Memory B cell (primary cell): ENCODE measurements around the gene CYP4A22.
"Not testable (repeated sequence)": the region's sequence is repeated elsewhere in the genome, so short reads cannot be mapped to it uniquely, and the experiment has no call there.

Source experiments
- ATAC-seq: fragments of 150-1000 bp; cut with Tn5 transposase; 2 replicates; pipeline ENCODE4 v1.10.0; 2021; ENCODE audit warnings: low read depth, mild to moderate bottlenecking, moderate library complexity
- DNase-seq, 2 donors: peaks; one replicate each; pipeline ENCODE4 v3.0.0; 2022; ENCODE audit warnings: low spot score in 2 of 2
- H3K27ac Mint-ChIP-seq: one replicate; pipeline ENCODE4 v1.8.0; 2022; ENCODE audit warnings: mild to moderate bottlenecking, moderate library complexity, mixed read lengths
- H3K27me3 Mint-ChIP-seq: one replicate; pipeline ENCODE4 v1.8.0; 2022; ENCODE audit warnings: mixed read lengths
- H3K36me3 Mint-ChIP-seq: one replicate; pipeline ENCODE4 v1.8.0; 2022; ENCODE audit warnings: mild to moderate bottlenecking, mixed read lengths
- H3K4me1 Mint-ChIP-seq: one replicate; pipeline ENCODE4 v1.8.0; 2022; ENCODE audit warnings: mixed read lengths
- H3K4me3 Mint-ChIP-seq: one replicate; pipeline ENCODE4 v1.8.0; 2022; ENCODE audit warnings: mild to moderate bottlenecking, moderate library complexity, mixed read lengths
- H3K9me3 Mint-ChIP-seq: one replicate; pipeline ENCODE4 v1.8.0; 2022; ENCODE audit warnings: mixed read lengths

Gene CYP4A22

GRCh38 chr1:47184822-47185677, 47.8 kb downstream of the CYP4A22 start:
- DNase-seq = no peak
- H3K27me3 Mint-ChIP-seq = peaks cover 24% of the 10 kb centered on the region
- no peak for ATAC-seq
- no peak overlapping the region for H3K4me3 Mint-ChIP-seq
- no peaks in the 10 kb centered on the region for H3K4me1 Mint-ChIP-seq
- H3K9me3 Mint-ChIP-seq = no peaks in the 10 kb centered on the region
- no peak overlapping the region for H3K27ac Mint-ChIP-seq
- H3K36me3 Mint-ChIP-seq = no peaks in the 10 kb centered on the region

- Mint-ChIP-seq H3K36me3 (no peaks in the 10 kb centered on the region), H3K27ac (no peak overlapping the region), H3K9me3 (no peaks in the 10 kb centered on the region), H3K27me3 (peaks cover 18% of the 10 kb centered on the region), H3K4me1 (no peaks in the 10 kb centered on the region), H3K4me3 (no peak overlapping the region)
- no peak for ATAC-seq
- peak in 1 of 2 donors; percentile 8 for DNase-seq
These were observed 49.3 kb downstream of the CYP4A22 start for GRCh38 chr1:47186267-47187185.

- Mint-ChIP-seq H3K4me3 (no peak overlapping the region), H3K36me3 (no peaks in the 10 kb centered on the region), H3K27ac (no peak overlapping the region), H3K4me1 (no peaks in the 10 kb centered on the region), H3K9me3 (no peaks in the 10 kb centered on the region), H3K27me3 (peaks cover 21% of the 10 kb centered on the region)
- ATAC-seq (no peak), DNase-seq (peak in 1 of 2 donors; percentile 6)
These were observed 50.1 kb downstream of the CYP4A22 start for GRCh38 chr1:47187231-47187925.

GRCh38 chr1:47187926-47188250, 50.6 kb downstream of the CYP4A22 start:
- H3K4me1 Mint-ChIP-seq = no peaks in the 10 kb centered on the region
- no peaks in the 10 kb centered on the region for H3K36me3 Mint-ChIP-seq
- DNase-seq (no peak), ATAC-seq (no peak)
- peaks cover 21% of the 10 kb centered on the region for H3K27me3 Mint-ChIP-seq
- H3K4me3 Mint-ChIP-seq = no peak overlapping the region
- H3K9me3 Mint-ChIP-seq = no peaks in the 10 kb centered on the region
- no peak overlapping the region for H3K27ac Mint-ChIP-seq

- H3K4me1 Mint-ChIP-seq = no peaks in the 10 kb centered on the region
- H3K27me3 Mint-ChIP-seq = peaks cover 24% of the 10 kb centered on the region
- H3K4me3 Mint-ChIP-seq = no peak overlapping the region
- DNase-seq = no peak
- no peak for ATAC-seq
- no peaks in the 10 kb centered on the region for H3K9me3 Mint-ChIP-seq
- no peak overlapping the region for H3K27ac Mint-ChIP-seq
- H3K36me3 Mint-ChIP-seq = no peaks in the 10 kb centered on the region
These were observed 51.8 kb downstream of the CYP4A22 start for GRCh38 chr1:47188791-47189785.

GRCh38 chr1:47189844-47190508, 52.7 kb downstream of the CYP4A22 start, which contains the start of gene PDZK1IP1:
Gene PDZK1IP1 (minus strand): TSS chr1:47190036. CDS start chr1:47189932, 104 bp downstream.
- DNase-seq (no peak), ATAC-seq (no peak)
- H3K4me3 Mint-ChIP-seq = no peak within 1 kb of the TSS
- no peaks in the 10 kb centered on the region for H3K9me3 Mint-ChIP-seq
- H3K4me1 Mint-ChIP-seq = no peaks in the 10 kb centered on the region
- H3K27ac Mint-ChIP-seq = no peak within 1 kb of the TSS
- no peaks in the 10 kb centered on the region for H3K36me3 Mint-ChIP-seq
- peaks cover 18% of the 10 kb centered on the region for H3K27me3 Mint-ChIP-seq

- no peak overlapping the region for H3K4me3 Mint-ChIP-seq
- DNase-seq (no peak), ATAC-seq (no peak)
- peaks cover 15% of the 10 kb centered on the region for H3K27me3 Mint-ChIP-seq
- H3K36me3 Mint-ChIP-seq = no peaks in the 10 kb centered on the region
- H3K27ac Mint-ChIP-seq = no peak overlapping the region
- H3K9me3 Mint-ChIP-seq = no peaks in the 10 kb centered on the region
- no peaks in the 10 kb centered on the region for H3K4me1 Mint-ChIP-seq
These were observed 53.2 kb downstream of the CYP4A22 start for GRCh38 chr1:47190509-47190855.

GRCh38 chr1:47190857-47191256, 53.6 kb downstream of the CYP4A22 start:
- no peak for DNase-seq
- Mint-ChIP-seq H3K27ac (no peak overlapping the region), H3K36me3 (no peaks in the 10 kb centered on the region), H3K27me3 (peaks cover 11% of the 10 kb centered on the region), H3K4me3 (no peak overlapping the region), H3K4me1 (no peaks in the 10 kb centered on the region), H3K9me3 (no peaks in the 10 kb centered on the region)
- no peak for ATAC-seq

GRCh38 chr1:47191940-47192457, 54.8 kb downstream of the CYP4A22 start:
- no peaks in the 10 kb centered on the region for H3K4me1 Mint-ChIP-seq
- DNase-seq = no peak
- no peaks in the 10 kb centered on the region for H3K9me3 Mint-ChIP-seq
- no peak overlapping the region for H3K4me3 Mint-ChIP-seq
- H3K27me3 Mint-ChIP-seq = peaks cover 8% of the 10 kb centered on the region
- no peak for ATAC-seq
- no peaks in the 10 kb centered on the region for H3K36me3 Mint-ChIP-seq
- no peak overlapping the region for H3K27ac Mint-ChIP-seq

- Mint-ChIP-seq H3K36me3 (no peaks in the 10 kb centered on the region), H3K4me1 (no peaks in the 10 kb centered on the region), H3K9me3 (no peaks in the 10 kb centered on the region), H3K4me3 (no peak overlapping the region), H3K27ac (no peak overlapping the region), H3K27me3 (peaks cover 9% of the 10 kb centered on the region)
- ATAC-seq = peak; percentile 70
- peak; percentile 66 to 75 for DNase-seq
These were observed 55.5 kb downstream of the CYP4A22 start for GRCh38 chr1:47192458-47193384.

- peaks cover 15% of the 10 kb centered on the region for H3K27me3 Mint-ChIP-seq
- H3K4me1 Mint-ChIP-seq, ATAC-seq, H3K9me3 Mint-ChIP-seq, H3K4me3 Mint-ChIP-seq, DNase-seq, H3K27ac Mint-ChIP-seq, H3K36me3 Mint-ChIP-seq: not testable (repeated sequence)
These were observed 56.3 kb downstream of the CYP4A22 start for GRCh38 chr1:47193496-47193895.

- Mint-ChIP-seq H3K4me3 (no peak overlapping the region), H3K27ac (no peak overlapping the region), H3K27me3 (peaks cover 22% of the 10 kb centered on the region), H3K9me3 (no peaks in the 10 kb centered on the region), H3K4me1 (no peaks in the 10 kb centered on the region), H3K36me3 (no peaks in the 10 kb centered on the region)
- no peak for ATAC-seq
- DNase-seq = no peak
These were observed 57.1 kb downstream of the CYP4A22 start for GRCh38 chr1:47194311-47194710.
